NCI-H446 (cell line): Measurements from ENCODE around the gene ANKRD44.

Source experiments
- DNase-seq, 2 experiments: peaks; one replicate each; lab custom pipeline; 2025; lab: John Stamatoyannopoulos, UW

The ANKRD44 gene

GRCh38 chr2:196957881-196958525 lies 352.6 kb downstream of the ANKRD44 start:
- no peak for DNase-seq

GRCh38 chr2:196957442-196957841 lies 353.1 kb downstream of the ANKRD44 start:
- no peak for DNase-seq

DNA sequence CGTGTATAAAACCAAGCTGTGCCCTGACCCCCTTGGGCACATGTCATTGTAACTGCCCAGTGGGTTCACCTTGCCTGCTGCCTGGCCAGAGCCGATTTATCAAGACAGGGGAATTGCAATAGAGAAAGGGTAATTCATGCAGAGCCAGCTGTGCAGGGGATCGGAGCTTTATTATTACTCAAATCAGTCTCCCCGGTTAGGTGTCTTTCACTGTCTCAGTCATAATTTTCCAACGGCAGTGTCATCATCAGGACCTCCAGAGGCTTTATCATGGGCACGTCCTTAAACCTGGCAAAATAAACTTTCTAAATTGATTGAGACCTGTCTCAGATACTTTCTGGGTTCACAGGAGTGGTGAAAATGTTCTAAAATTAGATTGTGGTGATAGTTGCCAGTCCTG lies 354.5 kb downstream of the ANKRD44 start:
- no peak for DNase-seq

GRCh38 chr2:196955036-196955435 lies 355.5 kb downstream of the ANKRD44 start:
- no peak for DNase-seq

DNA sequence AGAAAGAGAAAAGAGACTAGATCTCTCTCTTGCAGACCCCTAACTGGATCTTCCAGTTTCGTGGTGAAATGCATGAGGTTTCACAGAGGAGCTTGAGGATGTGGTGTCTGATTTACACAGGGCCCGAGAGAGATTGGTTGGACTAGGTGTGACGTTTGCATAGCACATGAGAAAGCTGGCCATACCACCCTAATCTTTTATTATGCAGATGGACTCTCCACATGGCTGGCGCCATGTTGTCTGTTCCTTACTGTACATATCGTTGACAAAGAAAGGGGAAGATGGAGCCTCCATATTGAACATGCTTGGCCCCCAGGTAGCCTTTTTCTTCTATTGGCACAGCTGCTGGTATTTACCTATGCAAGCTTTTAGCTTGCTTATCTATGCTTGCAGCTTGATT lies 356.6 kb downstream of the ANKRD44 start:
- DNase-seq = no peak

DNA sequence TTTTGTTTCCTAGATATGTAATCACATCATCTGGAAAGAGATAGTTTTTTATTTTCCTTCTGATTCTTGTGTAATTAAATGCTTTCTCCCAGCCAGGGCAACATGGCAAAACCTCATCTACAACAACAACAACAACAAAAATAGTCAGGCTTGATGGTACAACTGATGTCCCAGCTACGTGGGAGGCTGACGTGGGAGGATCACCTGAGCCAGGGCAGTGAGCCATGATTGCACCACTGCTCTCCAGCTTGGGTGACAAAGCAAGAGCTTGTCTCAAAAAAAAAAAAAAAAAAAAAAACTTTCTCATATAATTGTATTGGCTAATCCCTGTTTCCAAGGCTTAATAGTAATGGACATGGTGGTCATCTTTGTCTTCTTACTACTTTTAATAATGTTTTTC lies 357.6 kb downstream of the ANKRD44 start:
- no peak for DNase-seq

- DNase-seq = no peak
Measured at GRCh38 chr2:196951973-196952372, 358.6 kb downstream of the ANKRD44 start.

- no peak for DNase-seq
Measured at GRCh38 chr2:196949116-196949515, 361.5 kb downstream of the ANKRD44 start.

DNA sequence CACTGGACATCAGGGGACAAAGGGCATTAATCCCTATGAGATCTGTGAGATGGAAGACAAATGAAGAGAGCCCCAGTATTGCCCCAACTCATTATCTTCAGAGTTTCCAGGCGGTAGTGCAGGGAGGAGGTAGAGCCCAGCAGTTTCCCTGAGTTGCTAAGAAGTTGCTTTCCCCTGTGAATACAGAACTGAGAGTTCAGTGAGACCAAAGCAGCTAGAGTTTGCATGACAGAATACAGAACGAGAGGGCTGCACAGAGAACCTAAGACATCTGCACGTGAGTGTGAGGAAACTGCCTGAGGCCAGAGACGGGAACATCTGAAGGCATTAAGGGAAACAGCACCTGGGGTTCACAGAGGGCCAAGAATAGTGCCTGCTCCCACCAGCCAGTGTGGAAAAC lies 366.0 kb downstream of the ANKRD44 start:
- DNase-seq = no peak

- no peak for DNase-seq
Measured at GRCh38 chr2:196941398-196942078, 369.0 kb downstream of the ANKRD44 start.

- no peak for DNase-seq
Measured at GRCh38 chr2:196939371-196939770, 371.2 kb downstream of the ANKRD44 start.
